ENCODE results near the gene BLOC1S5. TPM values are rescaled to one million over a fixed set of nuclear protein-coding genes. Genes with fewer than 3 reads are reported as not detected.

BLOC1S5 gene
- total and polyA plus RNA-seq, 2 of the 13 experiments (the other 11 are each of a cell fraction or from before 2014, with no cell fraction given), result 10.5 to 41.5 TPM

Other genes with a start within 250 kb of the BLOC1S5 start
- gene TXNDC5, start 153.6 kb downstream of the BLOC1S5 start, total RNA-seq (2016; rRNA removed; fragmentation: Illumina TruSeq; extraction: Trizol), result 376 and 578 TPM in 2 replicates
- 255 and 287 TPM in 2 replicates for gene TXNDC5, start 153.6 kb downstream of the BLOC1S5 start, polyA plus RNA-seq (2011; rRNA removed)
- gene EEF1E1, start 38.2 kb upstream of the BLOC1S5 start, total RNA-seq (2016; rRNA removed; fragmentation: Illumina TruSeq; extraction: Trizol), result 188 and 270 TPM in 2 replicates
- 94.5 and 128 TPM in 2 replicates for gene EEF1E1, start 38.2 kb upstream of the BLOC1S5 start, polyA plus RNA-seq (2011; rRNA removed)